22Rv1 (cell line): ENCODE data around the gene TMEM259.

Experiments
- ZFX ChIP-seq: fragments of 450-650 bp; IDR thresholded peaks from 2 replicates; pipeline ENCODE4 v1.6.1; 2017; ENCODE audit warnings: antibody characterized with exemption, borderline replicate concordance
- TF ChIP-seq, protein P1 (sequence below): fragments of 450-650 bp; IDR thresholded peaks from 2 replicates; pipeline ENCODE4 v1.5.1; 2017; ENCODE audit warnings: mild to moderate bottlenecking

DNA sequence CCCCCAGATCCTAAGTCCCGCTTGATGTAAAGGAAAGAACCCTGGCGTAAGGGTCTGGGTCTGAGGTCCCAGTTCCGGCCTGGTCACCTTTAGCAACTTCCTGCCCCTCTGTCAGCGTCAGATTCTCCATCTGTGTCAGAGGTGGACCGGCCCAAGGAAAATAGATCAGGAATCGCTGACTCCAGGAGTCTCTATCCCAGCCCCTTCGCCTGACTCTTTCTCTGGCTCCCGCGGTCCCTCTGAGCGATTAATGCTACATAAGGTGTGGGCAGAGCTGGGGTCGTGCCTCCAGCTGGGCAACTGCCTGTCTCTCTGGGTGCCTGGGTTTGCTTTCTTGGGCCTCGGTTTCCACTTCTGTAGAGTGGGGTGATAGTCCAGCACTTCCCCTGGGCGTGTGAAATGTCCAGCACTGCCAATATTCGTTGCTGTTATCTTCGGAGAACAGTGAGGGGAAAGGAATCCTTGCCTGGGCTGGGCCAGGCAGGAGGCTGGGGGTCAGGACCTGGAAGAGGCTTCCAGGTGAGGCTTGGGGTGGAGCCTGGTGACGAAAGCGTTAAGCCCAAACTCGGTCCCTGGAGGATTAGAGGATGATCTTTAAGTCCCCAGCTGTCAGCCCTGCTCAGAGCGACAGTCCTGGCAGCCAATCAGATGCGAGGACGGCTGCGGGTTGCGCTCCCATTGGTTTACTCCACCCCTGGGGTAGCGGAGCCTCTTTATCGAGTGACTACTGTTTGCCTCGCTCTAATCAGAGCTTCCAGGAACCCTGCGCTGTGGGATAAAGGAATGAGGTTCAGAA is 19.8 kb upstream of the TMEM259 start:
- TF ChIP-seq, protein P1, sequence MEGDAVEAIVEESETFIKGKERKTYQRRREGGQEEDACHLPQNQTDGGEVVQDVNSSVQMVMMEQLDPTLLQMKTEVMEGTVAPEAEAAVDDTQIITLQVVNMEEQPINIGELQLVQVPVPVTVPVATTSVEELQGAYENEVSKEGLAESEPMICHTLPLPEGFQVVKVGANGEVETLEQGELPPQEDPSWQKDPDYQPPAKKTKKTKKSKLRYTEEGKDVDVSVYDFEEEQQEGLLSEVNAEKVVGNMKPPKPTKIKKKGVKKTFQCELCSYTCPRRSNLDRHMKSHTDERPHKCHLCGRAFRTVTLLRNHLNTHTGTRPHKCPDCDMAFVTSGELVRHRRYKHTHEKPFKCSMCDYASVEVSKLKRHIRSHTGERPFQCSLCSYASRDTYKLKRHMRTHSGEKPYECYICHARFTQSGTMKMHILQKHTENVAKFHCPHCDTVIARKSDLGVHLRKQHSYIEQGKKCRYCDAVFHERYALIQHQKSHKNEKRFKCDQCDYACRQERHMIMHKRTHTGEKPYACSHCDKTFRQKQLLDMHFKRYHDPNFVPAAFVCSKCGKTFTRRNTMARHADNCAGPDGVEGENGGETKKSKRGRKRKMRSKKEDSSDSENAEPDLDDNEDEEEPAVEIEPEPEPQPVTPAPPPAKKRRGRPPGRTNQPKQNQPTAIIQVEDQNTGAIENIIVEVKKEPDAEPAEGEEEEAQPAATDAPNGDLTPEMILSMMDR = no peak
- TF ChIP-seq ZFX = no peak
